GM12801 (cell line): ENCODE measurements around the gene PTPN9.

ENCODE experiments used
- TF ChIP-seq, protein P1 (sequence below): IDR thresholded peaks from one replicate; pipeline ENCODE4 v1.5.1; 2011; ENCODE audit warnings: control low read depth; ENCODE audit not compliant: insufficient read length; ENCODE audit errors: extremely low read depth

Gene PTPN9

DNA sequence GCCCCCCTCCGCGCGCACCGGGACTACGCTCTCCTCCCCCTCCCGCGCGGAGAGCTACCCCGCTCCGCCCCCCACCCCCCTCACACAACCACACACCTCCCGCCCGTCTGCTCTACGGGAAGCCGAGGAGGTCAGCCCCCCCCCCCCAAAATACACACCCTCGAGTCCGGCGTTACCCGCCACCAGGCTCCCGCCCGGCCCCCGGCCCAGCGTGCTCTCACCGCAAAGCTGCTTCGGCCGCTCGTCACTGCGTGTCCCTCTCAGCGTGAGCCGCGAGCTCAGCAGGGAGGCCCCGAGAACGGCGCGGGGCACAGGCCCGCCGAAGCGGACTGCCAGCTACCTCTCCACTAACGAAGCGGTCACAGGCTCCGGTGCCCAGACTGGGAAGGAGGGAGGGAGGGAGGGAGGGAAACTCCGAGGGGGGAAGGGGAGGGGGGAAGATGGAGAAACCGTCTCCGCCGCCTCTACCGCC is 127.9 kb downstream of the PTPN9 start:
- TF ChIP-seq, protein P1, sequence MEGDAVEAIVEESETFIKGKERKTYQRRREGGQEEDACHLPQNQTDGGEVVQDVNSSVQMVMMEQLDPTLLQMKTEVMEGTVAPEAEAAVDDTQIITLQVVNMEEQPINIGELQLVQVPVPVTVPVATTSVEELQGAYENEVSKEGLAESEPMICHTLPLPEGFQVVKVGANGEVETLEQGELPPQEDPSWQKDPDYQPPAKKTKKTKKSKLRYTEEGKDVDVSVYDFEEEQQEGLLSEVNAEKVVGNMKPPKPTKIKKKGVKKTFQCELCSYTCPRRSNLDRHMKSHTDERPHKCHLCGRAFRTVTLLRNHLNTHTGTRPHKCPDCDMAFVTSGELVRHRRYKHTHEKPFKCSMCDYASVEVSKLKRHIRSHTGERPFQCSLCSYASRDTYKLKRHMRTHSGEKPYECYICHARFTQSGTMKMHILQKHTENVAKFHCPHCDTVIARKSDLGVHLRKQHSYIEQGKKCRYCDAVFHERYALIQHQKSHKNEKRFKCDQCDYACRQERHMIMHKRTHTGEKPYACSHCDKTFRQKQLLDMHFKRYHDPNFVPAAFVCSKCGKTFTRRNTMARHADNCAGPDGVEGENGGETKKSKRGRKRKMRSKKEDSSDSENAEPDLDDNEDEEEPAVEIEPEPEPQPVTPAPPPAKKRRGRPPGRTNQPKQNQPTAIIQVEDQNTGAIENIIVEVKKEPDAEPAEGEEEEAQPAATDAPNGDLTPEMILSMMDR = no peak

GRCh38 chr15:75450307-75451201 is 128.6 kb downstream of the PTPN9 start:
- TF ChIP-seq, protein P1 = no peak

DNA sequence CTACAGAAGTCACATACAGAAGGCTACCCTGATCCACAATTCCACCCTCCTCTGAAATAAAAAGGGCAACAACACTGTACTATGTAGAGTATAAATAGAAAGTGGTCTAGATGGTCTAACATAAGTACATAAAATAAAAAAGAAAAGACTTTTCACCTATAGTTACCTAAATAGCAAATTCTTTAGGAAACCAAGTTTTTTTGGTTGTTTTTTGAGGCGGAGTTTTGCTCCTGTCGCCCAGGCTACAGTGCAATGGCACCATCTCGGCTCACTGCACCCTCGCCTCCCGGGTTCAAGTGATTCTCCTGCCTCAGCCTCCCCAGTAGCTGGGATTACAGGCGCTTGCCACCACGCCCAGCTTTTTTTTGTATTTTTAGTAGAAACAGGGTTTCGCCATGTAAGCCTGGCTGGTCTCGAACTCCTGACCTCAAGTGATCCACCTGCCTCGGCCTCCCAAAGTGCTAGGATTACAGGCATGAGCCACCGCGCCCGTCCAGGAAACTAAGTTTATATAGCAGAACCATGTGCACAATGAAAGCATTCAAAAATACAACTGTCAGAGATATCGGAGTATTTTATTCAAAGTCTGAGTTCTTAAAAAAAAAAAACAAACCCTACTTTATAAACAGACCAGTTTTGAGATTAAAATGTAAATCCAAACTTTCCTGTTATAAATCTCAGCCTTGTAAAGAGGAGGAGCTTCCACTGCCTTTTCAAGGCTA is 129.4 kb downstream of the PTPN9 start:
- TF ChIP-seq, protein P1 = no peak

DNA sequence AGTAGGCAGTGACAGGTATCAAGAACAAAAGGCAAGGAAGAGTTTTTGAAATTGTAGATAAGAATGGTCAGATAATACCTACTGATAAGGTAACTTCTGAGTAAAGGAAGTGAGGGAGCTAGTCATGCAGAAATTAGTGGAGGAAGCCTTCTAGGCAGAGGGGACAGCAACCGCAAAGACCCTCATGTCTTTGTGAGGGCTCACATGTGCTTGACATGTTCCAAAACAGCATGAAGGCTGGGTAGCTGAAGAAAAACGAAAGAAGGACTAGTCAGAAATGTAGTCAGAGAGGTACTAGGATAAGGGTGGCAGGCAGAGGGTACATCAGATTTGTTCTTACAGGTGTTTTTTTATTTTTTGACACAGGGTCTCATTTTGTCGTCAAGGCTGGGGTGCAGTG is 133.0 kb downstream of the PTPN9 start:
- TF ChIP-seq, protein P1 = no peak

DNA sequence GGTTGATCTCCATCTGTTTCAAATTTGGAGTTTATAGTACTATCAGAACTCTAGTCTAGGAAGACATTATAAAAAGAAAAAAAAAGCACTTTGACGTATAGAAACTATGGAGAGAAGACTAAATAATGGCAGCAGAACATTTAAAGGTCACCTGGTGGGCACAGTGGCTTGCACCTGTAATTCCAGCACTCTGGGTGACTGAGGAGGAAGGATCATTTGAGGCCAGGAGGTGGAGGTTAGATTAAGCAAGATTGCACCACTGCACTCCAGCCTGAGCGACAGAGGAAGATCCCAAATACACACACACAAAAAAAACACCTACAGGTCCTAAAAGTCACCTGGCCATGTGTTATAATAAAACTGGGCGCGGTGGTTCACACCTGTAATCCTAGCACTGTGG is 141.4 kb downstream of the PTPN9 start:
- TF ChIP-seq, protein P1 = no peak

DNA sequence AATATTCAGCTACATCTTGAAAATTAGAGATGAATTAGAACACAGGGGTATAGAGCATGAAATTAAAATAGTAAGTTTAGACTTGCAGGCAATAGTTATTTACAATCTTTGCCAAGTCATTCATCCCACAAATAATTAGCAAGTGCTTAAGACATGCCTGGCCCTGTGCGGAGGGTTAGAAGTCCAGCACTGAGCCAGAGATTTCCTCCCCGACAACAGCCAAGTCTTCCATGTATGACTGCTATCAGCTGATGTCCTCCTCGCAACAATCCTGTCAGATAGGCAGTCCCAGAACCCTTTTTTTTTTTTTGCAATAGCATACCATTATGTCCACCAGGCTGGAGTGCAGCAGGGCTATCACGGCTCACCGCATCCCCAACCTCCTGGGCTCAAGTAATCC is 142.2 kb downstream of the PTPN9 start:
- TF ChIP-seq, protein P1 = no peak

GRCh38 chr15:75431682-75432081 is 147.4 kb downstream of the PTPN9 start:
- TF ChIP-seq, protein P1 = no peak
